ENCODE data around the gene PHF2.

The PHF2 gene

GRCh38 chr9:93630806-93631411 lies 54.5 kb downstream of the PHF2 start:
- DNase-seq (ENCODE audit: low read depth) = no peak

DNA sequence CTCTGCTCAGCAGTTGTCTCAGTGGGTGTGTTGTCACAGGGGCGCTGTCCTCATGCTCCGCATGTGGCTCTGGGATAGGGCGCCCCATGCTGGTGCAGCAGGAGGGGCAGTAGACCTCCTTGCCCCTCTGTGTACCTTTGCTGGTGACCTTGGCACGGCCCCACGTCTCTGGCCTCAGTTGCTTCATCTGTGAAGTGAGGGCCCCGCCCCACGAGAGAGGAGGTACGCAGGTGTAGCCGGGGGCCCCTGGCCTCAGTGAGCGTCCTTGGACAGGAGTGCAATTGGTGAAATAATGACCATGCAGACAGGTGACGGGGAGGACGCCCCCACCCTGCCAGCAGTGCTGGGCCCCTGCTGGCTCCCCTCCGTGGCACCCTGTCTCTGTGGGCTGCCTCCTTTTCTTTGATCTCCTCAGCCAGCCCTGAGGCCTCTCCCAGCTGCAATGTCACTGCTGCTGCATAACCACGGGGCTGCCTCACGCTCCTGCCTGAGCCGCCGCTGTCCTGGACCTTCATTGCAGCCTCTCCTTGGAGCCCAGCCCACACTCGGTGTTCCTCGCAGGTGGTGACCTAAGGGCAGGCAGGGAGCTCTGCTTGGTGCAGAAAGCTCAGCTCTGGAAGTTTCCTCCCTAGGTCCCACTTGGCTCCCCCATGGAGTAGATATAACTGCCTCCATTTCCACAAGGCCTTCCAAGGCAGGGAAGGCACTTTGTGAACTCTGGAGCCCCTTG lies 57.3 kb downstream of the PHF2 start:
- no peak for DNase-seq (ENCODE audit: low read depth)

- no peak for DNase-seq (ENCODE audit: low read depth)
Measured at GRCh38 chr9:93634311-93635185, 58.2 kb downstream of the PHF2 start.

- DNase-seq (ENCODE audit: low read depth) = no peak
Measured at GRCh38 chr9:93635186-93636107, 59.1 kb downstream of the PHF2 start.

- DNase-seq (ENCODE audit: low read depth) = no peak
Measured at GRCh38 chr9:93636172-93636661, 59.8 kb downstream of the PHF2 start.

GRCh38 chr9:93636667-93637066 lies 60.3 kb downstream of the PHF2 start:
- no peak for DNase-seq (ENCODE audit: low read depth)

- no peak for DNase-seq (ENCODE audit: low read depth)
Measured at GRCh38 chr9:93637886-93638285, 61.5 kb downstream of the PHF2 start.

GRCh38 chr9:93640027-93640426 lies 63.6 kb downstream of the PHF2 start:
- no peak for DNase-seq (ENCODE audit: low read depth)

GRCh38 chr9:93642961-93643360 lies 66.6 kb downstream of the PHF2 start:
- no peak for DNase-seq (ENCODE audit: low read depth)

DNA sequence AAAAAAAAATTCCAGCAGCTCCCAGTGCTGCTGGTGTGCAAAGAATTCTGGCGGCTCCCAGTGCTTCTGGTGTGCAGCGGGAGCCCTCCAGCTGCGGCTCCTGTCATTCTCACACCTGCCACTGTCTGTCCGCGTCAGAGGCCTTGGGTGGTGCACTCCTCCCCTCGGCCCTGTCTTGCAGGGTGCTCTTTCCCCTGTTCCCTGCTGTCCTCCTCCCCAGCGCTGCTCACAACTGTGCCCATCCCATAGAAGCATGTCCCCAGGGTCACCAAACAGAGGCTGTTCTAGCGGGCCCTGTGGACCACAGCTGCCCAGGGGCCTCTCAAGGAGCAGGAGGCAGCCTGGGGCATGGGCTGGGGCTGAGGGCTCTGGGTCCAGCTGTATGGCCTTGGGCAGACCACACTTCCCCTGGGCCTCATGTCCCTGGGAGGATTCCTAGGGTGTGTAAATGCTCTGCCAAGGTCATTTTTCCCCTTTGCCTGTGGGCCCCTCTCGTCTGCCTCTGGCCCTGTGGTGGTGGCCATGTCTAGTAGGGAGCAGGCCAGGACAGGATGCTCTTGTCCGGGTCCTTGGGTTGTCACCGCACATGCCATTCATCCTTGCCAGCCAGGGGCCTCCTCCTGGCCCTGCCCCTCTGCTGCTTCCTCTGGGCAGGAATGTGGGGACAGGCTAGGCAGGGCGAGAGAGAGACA lies 68.2 kb downstream of the PHF2 start:
- no peak for DNase-seq (ENCODE audit: low read depth)

GRCh38 chr9:93645149-93645889 lies 68.9 kb downstream of the PHF2 start:
- no peak for DNase-seq (ENCODE audit: low read depth)

DNA sequence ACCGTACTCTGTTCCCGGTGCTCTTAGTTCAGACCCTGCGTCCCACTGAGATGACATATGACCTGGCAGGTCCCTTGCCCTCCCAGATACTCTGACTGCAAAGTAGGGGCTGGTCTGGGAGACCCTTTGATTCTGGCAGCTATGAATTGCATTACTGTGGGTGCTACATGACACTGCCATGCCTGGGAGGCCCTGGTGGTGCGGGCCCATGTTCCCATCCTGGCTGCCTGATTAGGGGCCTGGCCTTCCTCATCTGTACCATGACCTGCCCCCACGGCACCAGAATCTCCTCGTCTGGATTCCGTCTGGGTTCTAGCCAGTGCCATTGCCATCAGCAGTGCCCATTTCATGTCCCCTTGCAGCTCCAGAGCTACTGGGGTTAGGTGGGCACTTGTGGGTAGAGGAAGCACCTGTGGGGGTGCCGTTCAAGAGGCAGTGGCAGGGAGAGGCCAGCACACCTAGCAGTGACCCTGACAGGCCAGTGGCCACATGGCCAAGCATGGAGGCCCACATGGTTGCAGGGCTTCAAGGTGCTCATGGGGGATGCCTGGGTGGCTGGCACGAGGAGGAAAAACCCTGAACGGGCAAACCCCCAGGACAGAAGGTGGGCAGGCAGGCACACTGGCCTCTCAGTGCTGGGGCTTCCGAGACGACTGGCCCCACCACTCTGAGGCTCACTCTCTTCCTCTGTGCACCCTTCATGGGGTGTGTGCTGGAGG lies 69.7 kb downstream of the PHF2 start:
- DNase-seq (ENCODE audit: low read depth) = no peak

DNA sequence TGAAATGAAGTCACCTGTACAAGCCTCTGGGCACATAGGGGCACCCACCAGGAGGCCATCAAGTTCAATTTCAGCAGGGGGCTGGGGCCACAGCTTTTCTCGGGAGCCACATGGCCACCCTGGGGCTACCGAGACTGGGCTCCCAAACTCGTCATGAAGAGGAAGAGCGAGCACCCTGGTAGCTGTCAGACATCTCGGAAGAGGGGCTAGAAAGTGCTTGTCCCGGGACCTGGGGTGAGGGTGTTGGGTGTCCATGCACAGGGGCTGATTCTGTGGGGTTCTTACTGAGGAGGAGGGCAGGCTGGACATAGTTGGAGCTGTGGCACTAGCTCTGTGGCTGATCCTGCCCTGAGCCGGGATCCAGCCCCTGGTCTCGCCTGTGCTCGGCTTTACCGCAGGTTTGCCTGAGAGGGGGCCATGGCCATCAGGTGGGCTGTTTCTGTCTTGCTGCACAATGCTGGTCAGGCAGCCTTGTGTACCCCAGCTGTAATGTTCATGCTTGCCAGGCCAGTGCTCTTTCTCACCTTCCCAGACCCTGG lies 70.3 kb downstream of the PHF2 start:
- DNase-seq (ENCODE audit: low read depth) = no peak

GRCh38 chr9:93648181-93648580 lies 71.8 kb downstream of the PHF2 start:
- no peak for DNase-seq (ENCODE audit: low read depth)

DNA sequence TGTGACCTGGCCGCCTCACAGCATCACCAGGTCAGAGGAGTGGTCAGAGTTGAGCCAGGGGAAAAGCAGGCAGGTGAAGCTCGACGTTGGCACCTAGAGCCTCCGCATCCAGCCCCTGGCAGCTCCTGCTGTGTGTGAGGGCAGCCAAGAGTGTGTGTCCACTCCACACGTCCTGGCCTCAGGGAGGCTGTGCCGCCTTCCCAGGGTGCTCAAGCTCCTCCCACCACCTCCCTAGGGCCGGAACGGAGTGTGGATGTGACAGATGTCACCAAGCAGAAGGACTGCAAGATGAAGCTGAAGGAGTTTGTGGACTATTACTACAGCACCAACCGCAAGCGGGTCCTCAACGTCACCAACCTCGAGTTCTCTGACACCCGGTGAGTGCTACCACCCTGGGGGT lies 72.5 kb downstream of the PHF2 start:
- DNase-seq (ENCODE audit: low read depth) = no peak

DNA sequence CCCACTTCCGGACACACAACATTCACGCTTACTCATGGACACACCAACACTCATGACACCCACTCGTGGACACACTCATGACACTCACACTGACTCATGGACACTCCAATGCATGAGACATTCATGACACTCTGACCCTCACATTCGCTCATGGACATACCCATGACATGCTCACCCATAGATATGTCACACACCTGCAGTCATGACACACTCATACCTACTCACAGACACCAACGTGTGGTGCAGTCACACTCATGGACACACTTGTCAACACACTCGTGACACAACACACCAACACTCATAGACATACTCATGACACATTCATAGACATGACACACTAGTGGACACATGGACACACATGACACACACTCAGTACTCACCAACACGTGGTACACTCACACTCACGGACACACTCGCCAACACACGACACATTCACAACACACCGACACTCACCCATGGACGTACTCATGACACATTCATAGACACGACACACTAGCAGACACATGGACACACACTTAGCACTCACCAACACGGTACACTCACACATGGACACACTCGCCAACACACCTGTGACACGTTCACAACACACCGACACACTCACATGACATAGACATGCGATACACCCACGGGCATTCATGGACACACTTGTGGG lies 73.4 kb downstream of the PHF2 start:
- DNase-seq (ENCODE audit: low read depth) = no peak

DNA sequence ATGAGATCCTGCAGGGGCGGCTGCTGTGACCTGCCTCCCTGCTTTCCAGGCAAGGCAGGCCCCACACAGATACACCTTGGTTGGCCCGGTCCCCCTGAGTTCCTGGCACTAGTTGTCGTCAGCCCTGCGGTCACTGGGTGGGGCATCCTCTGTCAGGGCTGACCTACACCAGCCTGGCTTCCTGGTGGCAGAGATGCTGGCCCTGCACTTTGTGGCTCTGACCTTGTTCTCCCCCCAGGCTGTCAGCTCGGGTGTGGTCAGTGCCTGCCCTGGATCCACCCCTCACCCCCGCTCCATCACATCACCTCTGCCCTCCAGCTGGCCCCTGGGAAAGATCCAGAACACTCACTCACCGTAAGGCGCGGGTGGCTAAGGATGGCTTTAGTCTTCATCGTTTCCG lies 74.1 kb downstream of the PHF2 start:
- DNase-seq (ENCODE audit: low read depth) = no peak

DNA sequence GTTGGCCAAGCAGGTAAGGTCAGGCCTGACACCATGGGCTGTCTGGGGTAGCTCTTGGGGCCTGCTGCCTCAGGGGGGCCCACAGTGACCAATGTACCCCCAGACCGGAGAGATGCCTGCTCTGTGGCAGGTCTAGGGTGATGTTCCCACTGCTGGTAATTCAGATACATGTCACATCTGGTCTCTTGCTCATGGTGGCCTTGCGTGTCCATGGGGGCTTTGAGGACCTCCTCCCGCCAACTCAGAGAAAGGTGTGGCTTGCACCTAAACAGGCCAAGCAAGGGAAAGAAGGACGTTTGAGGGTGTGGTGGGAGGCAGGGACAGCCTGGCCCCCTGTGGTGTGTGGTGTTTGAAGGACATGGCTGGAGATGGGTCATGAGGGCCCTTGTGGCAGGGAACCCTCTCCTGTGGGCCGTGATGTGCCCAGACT lies 75.2 kb downstream of the PHF2 start:
- DNase-seq (ENCODE audit: low read depth) = no peak
